GM21528 (cell line): ENCODE data around the gene TMEM132C.
"Not testable (repeated sequence)": the region's sequence is repeated elsewhere in the genome, so short reads cannot be mapped to it uniquely, and the experiment has no call there.

Experiments
- ATAC-seq: cut with Tn5 transposase; IDR thresholded peaks from one replicate; pipeline ENCODE4 v1.9.1; 2021; ENCODE audit warnings: mild to moderate bottlenecking, moderate library complexity; ENCODE audit not compliant: unreplicated experiment, low FRiP score

The TMEM132C gene

DNA sequence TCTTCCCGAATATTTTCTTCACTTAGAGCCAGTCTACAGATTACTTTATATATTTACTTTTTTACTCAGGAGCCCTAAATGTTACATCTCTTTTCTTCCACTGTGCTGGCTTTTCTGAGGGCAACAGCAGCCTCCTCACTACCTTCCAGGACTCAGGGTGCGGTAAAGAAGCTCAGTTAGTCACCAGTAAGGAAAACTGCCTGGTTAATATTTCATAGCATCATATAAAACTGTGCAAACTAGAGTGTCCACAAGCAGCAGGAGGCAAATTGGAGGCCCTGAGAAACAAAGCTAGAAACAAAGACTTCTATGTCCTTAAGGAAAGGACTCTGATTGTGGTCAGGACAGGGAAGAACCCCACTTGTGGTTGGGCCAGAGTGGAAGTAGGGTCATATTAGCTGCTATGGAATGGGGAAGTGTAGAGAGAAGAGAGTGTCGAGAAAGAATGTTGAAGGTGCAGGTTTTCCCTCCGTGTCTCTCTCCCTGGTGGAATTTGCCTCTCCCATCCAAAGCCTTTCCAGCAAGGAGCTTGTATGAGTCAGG lies 336.7 kb downstream of the TMEM132C start:
- no peak for ATAC-seq

DNA sequence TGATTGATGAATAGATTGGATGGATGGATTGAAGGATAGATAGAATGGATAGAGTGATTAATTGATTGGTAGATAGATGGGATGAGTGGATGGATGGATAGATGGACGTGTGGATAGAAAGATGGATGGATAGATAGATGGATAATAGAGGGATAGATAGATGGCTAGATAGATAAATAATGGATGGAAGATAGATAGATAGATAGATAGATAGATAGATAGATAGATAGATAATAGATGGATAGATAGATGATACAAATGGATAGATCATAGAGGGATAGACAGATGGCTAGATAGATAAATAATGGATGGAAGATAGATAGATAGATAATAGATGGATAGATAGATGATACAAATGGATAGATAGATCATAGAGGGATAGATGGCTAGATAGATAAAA lies 337.2 kb downstream of the TMEM132C start:
- ATAC-seq: not testable (repeated sequence)

GRCh38 chr12:128606051-128606450 lies 339.1 kb downstream of the TMEM132C start:
- ATAC-seq: no peak

DNA sequence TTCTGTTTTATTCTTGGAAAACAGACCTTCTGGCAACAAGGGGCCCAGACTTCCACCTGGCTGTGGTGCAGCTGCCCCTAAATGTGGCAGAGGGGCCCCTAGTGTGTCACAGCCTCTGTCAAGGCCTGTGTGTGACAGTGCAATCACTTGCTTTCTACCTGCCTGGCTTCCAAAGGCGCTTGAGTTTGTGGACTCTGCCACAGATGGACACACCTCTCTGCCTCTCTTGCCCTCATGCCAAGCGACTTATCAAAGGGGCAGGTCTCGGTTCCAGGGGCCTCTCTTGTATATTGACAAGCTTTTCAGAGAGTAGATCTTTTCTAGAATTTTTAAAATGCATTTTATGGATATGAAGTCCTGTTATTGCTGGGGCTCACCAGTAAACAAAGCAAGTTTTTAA lies 339.6 kb downstream of the TMEM132C start:
- ATAC-seq: no peak

DNA sequence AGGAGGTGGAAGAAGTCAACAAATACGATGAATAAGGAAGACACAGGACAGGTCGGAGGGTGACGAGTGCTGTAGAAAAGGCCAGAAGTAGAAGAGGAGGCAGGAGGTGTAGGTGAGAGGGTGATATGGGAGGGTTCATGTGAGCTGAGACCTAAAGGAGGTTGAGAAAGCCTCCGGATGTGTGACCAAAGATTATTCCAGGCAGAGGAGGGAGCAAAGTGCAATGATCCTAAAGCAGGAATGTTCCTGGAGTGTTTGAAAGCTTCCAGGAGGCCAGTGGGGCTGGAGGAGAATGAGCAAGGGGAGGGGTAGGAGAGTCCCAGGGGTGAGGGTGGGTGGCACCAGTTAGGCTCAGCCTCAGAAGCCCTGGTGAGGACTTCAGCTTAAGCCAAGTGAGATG lies 340.0 kb downstream of the TMEM132C start:
- ATAC-seq: no peak

DNA sequence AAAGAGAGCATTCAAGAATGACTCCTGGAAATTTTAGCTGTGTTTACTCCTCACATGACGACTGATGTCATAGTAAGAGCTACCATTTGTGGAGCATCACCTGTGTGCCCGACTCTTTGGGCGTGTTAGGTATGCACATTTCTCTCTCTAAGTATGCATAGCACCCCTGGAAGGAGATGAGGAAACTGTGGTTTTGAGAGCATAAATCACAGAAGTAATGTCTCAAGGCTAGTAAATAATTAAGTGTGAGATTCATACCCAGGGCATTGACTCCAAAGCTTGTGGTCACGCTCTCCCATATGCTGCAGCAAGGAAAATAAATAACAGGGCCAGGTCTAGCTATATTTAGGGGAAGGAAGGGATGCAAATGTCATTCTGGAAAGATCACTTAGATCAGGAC lies 340.7 kb downstream of the TMEM132C start:
- no peak for ATAC-seq

DNA sequence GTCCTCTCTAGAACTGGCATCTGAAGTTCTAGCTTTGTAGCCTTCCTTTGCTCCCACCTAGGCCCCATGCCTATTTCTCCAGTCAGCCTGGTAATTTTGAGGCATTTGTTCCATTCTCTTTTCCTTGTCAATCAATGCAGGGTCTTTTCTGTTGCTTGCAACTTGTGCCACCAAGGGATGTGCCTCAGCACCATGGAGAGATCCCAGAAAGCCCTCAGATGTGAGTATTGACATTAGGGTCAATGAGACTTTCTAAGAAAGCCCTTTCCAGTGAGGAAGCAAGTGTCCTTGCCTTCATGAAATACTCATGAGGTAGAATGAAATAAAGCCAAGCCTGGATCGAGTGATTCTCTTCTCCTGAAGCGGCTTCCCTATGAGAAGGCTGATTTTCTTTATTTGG lies 342.9 kb downstream of the TMEM132C start:
- no peak for ATAC-seq

GRCh38 chr12:128611736-128612135 lies 344.8 kb downstream of the TMEM132C start:
- no peak for ATAC-seq

DNA sequence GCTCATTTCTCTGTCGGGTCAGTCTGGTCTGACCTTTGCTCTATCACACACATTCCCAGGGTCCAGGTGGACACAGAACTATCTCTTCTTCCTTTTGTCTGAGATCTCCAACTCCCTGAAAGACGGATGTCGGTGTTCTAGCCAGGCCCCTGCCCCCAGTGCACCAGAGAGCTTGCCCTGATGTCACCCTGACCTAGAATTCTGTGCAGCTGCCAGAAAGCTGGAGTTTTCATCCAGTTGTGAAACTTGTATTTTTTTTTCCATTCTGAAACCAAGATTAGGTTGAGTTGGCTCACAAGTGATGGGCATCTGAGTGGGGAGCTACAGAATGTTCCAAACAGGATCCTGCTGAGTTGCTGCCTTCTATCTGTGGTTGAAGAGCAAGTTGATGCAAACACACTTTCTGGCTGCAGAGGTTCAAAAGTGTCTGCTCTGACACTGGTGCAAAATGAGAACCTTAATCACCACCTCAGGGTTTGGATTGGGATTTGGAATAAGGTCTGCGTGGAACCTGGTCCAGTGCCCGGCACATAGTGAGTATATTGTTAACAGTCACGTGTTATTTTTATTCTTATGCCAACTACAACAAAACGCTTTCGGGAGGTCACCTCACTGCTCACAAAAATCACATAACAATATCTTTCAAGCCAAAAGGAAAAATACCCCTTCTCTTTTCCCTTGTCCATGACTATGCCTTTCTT lies 345.3 kb downstream of the TMEM132C start:
- ATAC-seq: no peak

DNA sequence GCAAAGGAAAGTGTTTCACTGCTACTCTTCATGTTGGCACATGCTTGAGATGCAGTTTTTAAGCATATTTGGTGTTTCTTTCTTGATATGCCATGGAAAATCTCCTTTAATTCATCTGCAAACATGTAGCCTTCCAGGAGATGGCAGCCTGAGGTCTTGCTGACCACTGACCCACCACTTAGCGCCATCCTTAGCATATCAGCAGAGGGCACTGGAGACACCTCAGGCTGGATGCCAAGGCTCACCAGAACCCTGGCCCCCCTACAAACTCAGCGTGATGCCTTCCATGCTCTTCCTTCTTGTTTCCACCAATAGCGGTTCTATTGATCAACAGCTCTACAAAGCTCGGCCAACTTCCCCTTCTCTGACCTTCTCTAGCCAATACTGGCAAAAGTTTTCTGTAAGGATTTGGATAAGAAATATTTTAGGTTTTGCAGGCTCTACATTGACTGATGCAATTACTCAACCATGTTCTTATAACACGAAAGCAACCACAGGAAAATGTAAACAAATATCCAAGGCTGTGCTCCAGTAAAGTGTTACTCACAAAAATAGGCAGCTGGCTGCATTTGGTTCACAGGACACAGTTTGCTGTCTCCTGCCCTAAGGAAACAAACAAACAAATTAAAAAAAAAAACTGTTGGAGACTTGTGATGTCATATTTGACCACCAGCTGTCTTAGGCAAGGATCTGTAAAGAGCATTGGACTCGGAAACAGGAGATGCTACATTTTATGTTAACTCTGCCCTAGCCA lies 347.0 kb downstream of the TMEM132C start:
- no peak for ATAC-seq

- ATAC-seq: no peak
Measured at GRCh38 chr12:128617304-128617833, 350.4 kb downstream of the TMEM132C start.

DNA sequence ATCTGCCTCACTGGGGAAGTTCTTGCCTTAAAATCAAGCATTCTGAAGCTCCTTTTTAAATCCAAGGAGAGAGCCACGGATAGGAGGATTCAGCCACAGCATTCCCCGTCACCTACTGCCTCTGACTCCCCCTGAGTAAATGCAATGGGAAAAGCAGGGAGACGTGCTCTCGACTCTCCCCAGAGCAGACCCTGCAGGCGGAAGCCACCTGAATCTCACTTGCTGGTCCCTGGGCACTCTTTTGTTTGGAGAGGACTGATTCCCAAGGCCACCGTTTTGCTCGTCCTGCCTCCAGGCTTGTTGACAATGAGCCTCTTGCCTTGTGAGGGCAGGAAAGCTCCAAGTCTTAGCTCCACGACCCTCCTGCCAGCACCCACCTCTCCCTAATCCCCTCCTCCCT lies 352.3 kb downstream of the TMEM132C start:
- no peak for ATAC-seq

GRCh38 chr12:128621304-128621703 lies 354.3 kb downstream of the TMEM132C start:
- no peak for ATAC-seq

DNA sequence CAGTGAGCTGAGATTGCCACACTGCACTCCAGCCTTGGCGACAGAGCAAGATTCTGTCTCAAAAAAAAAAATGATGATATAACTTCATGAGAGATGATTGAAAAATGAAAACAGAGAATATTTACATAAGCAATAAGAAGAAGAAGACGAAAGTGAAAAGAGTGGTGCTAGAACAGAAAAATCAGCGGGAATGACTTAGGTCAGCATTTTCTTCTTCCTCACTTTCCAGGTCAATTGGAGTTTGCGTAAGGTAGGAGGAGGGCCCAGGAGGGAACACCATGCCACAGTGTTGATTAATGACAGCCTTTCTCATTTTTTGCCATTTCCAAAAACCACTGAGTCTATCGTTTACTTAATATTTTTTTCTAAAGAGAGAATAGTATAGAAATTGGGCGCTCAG lies 356.8 kb downstream of the TMEM132C start:
- ATAC-seq: no peak

- ATAC-seq: no peak
Measured at GRCh38 chr12:128626808-128627320, 359.9 kb downstream of the TMEM132C start.

- ATAC-seq: no peak
Measured at GRCh38 chr12:128627659-128628058, 360.7 kb downstream of the TMEM132C start.

DNA sequence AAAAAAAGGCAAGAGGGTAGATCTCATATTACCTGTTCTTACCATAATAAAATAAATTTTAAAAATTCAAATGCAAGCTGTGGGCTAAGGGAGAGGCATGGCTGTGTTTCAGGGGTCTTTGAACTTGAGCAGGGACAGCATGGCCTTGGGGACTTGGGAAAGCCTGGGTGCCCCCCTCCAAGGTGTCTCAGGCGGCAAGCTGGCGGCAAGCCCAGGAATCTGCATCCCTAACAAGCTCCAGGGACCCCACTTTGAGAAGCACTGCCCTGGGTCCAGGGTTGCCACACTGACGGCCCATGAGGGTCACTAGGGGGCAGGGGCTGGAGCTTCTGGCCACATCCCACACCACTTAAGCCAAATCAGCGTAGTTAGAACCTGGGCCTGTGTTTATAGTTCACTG lies 363.0 kb downstream of the TMEM132C start:
- no peak for ATAC-seq

GRCh38 chr12:128637642-128638606 lies 371.0 kb downstream of the TMEM132C start:
- ATAC-seq: peak; percentile 81

GRCh38 chr12:128639089-128639488 lies 372.1 kb downstream of the TMEM132C start:
- ATAC-seq: no peak

DNA sequence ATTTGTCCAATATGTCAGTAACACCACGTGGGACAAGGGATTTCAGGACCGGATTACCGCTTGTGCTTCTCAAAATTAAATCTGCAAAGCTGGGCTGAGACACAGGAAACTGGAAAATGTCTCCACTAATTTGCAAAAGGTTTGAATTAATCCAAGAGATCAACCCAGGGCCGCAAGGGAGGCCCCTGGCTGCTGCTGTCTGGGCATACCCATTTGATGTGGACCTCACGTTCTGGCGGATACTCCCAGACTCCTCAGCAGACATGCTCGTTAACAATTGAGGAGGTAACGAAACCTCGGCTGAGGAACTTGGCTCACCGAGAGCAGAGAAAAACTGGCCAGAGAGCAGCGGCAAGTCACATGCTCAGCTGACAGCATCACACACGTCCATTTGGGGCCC lies 376.2 kb downstream of the TMEM132C start:
- ATAC-seq: no peak
